T47D (cell line): Measurements from ENCODE around the gene ARMH3.

Source experiments
- DNase-seq, 2 experiments: peaks; one replicate each; pipeline versions ENCODE4 v3.0.0 to v3.0.0-alpha.2; 2011 to 2012; ENCODE audit warnings: low read depth in 1 of 2, low spot score in 1 of 2
- JUND ChIP-seq: IDR thresholded peaks from 2 replicates; pipeline ENCODE4 v1.6.1; 2012; ENCODE audit warnings: low read depth
- in situ Hi-C: cut with HindIII; loops from 2 replicates; pipeline ENCODE4 v1.10.0; 2016; ENCODE audit warnings: low sequenced_read_pairs, low pct_unique_long_range_greater_than_20kb

Gene ARMH3

DNA sequence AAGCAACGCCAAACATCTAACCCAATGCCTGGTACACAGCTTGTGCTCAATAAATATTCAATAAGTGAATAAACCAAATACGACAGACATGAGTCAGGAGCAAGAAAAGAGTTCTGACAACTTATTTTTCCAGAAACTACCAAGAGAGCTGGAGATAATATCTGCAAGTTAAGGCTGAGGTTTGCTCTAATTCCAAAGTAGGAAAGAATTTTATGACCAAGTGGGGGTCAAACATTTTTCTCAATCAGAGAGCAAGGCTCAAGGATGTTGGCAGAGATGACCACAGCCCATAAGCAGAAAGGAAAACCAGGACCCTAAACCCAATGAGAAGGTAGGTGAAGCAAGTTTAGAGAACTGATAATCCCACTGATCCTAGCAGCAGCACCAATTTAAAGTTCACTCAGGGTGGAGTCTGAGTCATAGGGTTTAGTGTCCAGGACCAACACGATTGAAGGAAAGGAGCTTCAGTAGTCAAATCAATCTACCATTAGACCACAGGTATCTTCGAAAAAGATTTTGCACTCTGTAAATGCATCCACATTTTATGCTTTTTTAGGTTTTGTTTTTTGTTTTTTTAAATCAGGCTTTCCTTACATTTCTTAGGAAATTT is 163.1 kb downstream of the ARMH3 start:
- no peak for TF ChIP-seq JUND
- no peak for DNase-seq
- in situ Hi-C loops, result no loop called here

DNA sequence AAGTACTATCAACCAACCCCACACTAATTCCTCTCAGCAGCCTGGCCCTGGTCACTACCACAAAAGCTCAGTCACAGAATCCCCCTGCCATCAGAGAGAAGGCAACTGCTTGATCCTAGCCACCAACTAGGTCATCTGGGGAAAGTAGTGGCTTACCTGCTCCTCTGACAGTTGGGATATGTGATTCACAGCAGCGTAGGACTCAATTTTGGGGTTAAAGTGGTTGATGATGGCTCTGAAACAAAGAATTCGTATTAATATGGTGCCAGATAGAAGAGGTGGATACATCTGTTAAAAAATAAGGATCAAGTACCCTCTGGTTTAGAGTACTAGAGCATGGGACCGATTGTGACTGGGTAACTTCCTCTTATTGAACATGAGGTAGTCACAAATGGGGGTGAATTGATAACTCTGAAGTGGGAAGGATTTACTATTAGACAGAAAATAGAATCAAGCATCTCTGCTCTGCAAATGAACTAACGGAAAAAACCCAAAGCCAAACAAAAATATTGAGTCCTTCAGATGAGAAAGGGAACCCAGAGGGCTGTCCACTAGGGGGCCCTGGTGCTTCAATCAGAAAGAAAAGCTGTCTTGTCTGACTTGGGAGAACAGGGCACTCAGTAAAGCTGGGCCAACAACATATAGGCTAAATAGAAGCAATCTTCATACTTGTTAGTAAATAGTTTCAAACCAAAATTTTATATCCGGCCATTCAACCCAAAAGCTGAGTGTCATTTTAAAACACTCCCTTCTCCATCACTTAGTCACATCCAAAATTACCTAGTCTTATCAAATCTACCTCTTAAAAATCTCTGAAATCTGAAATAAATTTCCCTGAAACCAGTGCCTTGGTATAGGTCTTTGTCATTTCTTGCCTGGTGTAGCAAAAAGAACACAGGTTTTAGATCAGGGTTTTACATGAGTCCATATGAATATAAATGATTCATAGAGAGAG is 166.4 kb downstream of the ARMH3 start:
- DNase-seq, result peak; percentile 75 to 85
- TF ChIP-seq JUND, result no peak
- in situ Hi-C loops, result no loop called here

- in situ Hi-C loops, result no loop called here
- TF ChIP-seq JUND, result no peak
- no peak for DNase-seq
These were observed 167.6 kb downstream of the ARMH3 start for GRCh38 chr10:101888251-101888949.

DNA sequence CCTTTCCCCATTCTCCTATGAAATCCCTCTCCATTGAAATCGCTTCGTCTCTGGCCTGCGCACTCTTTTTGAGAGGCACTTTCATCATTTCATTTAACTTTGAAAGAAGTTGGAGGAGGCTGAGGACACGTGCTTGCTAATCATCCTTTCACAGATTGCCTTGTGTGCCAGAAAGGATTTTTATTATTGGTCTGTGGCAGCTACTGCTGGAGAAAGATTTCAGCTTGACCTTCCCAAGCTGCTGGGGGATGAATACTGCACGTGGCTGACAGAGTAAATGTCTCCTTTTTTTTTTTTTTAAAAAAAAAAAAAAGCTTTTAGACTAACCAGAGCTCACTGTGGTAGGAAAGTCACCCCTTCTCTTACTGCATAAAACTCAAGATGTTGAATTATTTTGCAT is 168.2 kb downstream of the ARMH3 start:
- no peak for TF ChIP-seq JUND
- no peak for DNase-seq
- in situ Hi-C loops, result no loop called here

DNA sequence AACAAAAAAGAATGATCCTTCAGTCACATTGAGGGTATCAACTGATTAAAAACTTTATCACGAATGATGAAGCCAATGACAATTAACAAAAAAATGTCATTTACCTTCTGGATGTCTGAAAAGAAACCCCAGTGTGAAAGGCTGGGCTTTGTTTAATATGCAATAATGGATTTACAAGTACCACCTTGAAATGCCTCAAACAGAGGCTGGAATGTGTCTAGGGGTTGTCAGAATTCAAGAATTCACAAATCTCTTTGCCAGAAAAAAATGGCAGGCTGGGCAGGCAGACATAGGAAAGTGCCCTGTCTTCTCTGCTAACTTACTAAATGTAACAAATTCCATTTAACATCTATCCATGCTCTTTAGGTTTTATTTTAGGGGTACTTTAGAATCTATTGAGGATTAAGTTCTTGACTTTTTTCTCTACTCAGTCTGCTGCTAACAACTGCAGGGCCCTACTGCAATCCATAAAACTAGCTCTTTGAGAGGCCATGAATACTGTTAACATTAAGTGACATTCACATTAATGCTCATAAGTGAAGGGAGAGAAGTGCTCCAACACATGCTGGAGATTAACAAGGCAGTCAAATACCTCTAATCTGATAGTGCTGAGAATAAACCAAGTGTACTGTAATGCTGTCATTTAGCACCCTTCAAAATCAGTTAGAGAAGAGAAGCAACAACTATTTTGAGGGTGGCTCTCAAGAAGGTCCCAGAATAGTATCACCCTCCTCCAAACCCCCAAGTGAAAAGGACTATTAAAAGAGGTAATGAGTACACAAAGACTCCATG is 169.3 kb downstream of the ARMH3 start:
- DNase-seq, result no peak
- no peak for TF ChIP-seq JUND
- in situ Hi-C loops, result no loop called here

DNA sequence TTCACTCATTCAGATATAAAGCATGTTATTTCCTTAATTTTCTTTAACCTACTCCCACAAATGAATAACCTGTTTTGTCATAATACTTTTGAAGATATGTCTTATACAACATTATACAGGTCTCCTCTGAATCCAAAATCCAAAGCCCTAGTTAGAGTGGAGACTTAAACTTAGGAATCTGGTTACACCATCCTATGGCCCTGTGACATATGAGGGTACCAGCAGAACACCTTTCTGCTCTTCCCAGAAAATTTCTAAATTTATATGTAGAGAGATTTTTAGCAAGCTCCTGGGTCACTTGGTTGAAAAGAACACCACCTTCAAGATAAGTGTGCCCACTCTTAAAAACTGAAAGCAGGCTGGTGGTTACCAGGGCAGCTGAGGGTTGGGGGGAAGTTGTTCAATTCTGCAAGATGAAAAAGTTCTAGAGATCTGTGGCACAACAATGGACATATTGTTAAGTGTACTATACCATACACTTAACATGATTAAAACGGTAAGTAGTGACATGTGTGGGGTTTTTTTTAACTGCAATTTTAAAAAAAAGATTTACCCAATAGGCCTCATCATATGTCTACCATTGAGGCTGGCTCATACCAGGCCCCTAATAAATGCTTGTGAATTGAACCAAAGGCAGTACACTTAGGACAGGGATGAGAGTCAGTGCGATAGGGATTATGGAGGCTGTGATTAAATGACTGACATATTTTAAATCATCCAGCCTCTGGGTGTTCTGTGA is 174.8 kb downstream of the ARMH3 start:
- in situ Hi-C loops, result no loop called here
- no peak for DNase-seq
- TF ChIP-seq JUND, result no peak

DNA sequence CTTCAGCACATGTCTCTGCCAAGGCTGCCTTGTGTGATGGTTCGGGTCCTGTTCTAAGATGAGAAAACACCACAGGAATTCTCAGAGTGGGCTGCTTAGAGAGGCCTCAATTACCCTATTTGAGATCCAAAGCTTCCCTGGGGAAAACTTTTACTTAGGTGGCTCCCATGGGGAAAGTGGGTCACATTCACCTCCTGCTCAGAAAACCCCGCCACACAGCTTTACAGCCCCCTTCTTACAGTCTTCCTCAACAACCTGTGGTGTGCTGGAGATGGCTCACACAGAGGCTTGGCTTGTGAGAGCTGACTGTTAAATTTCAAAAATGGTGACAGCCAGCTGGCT is 175.8 kb downstream of the ARMH3 start:
- in situ Hi-C loops, result no loop called here
- no peak for TF ChIP-seq JUND
- DNase-seq, result no peak

DNA sequence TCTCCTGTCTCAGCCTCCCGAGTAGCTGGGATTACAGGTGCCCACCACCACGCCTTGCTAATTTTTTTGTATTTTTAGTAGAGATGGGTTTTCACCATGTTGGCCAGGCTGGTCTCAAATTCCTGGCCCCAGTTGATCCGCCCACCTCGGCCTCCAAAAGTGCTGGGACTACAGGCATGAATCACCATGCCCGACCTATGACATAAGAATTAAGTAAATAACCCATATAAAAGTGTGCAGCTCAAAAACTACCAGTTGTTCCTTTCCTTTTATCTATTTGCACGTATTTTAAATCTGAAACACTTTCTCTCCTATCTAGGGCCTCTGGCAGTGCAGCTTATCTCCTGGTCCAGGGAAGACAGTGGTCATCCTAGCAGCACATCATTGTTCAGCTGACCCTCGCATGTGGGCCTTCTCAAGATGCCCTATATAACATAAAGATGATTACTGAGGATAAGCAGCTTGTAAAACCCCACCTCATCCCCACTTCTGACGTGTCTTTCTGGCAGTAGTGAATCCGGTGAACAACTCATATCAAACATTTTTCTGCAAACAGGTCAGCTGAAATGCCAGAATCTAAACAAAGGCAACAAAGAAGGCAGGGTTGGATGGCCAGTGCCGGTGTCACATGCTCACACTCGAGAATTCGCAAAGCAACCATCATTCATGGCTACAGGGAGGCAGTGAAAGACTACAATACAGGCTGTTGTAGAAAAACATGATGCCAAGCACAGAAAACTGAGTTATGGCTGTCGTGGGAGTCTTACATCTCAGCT is 176.3 kb downstream of the ARMH3 start:
- in situ Hi-C loops, result no loop called here
- DNase-seq, result no peak
- TF ChIP-seq JUND, result no peak

DNA sequence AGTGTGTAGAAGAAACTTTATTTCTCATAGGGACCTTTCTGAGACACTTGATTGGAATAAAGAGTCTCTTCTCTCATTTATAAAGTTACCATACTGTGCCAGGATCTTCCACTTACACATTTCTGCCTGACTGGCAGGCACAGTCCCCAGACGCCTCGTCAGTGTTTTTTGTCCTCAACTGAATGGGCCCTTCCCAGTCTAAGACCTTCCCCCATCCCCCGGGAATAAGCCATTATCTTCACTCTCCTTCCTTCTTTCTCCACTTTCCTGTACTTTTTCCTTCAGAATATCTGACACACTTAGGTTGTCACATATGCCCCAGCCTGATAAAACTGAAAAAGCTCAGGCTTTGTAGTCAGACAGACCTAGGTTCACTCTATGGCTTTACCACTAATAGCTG is 177.1 kb downstream of the ARMH3 start:
- in situ Hi-C loops, result no loop called here
- no peak for DNase-seq
- no peak for TF ChIP-seq JUND

GRCh38 chr10:101875068-101875688 is 180.8 kb downstream of the ARMH3 start:
- in situ Hi-C loops, result no loop called here
- TF ChIP-seq JUND, result no peak
- DNase-seq, result no peak

- TF ChIP-seq JUND, result no peak
- in situ Hi-C loops, result no loop called here
- no peak for DNase-seq
These were observed 181.7 kb downstream of the ARMH3 start for GRCh38 chr10:101874252-101874651.
